Thyroid gland (tissue), 4 donors: ENCODE measurements around the gene ANO2.

Experiments
- CTCF ChIP-seq, 6 experiments: fragments of 200-600 bp in 3 of 6; fragments of 450-650 bp in 3 of 6; sonication (generic) in 3 of 6; IDR thresholded peaks; one replicate each; pipeline ENCODE4 v1.5.1; 2016 to 2019; ENCODE audit warnings: antibody characterized with exemption in 6 of 6, mild to moderate bottlenecking in 2 of 6, inconsistent platforms in 1 of 6, moderate library complexity in 1 of 6
- POLR2A ChIP-seq, 2 donors: fragments of 450-650 bp; IDR thresholded peaks; one replicate each; pipeline ENCODE4 v1.6.1; 2017; ENCODE audit warnings: antibody characterized with exemption in 2 of 2, mild to moderate bottlenecking in 2 of 2, moderate library complexity in 1 of 2

DNA sequence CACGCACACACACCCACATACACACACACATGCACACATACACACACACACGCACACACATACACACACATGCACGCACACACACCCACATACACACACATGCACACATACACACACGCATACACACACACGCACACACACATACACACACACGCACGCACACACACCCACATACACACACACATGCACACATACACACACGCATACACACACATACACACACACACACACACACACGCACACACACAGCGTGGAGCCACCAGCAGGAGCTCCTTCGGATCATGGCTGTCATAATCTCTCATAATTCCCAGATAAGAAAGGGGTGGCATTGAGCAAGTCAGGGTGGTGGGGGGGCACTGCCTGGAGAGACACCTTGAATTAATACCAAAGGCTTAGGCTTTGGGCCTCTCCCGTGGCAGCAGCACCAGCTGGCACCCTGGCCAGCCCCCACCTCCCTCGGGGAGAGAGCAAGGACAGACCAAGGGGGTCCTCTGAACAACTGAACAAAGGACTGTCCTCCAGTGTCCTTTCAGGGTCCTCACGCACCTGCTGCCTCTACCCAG is 21.9 kb downstream of the ANO2 start:
- no peak for TF ChIP-seq CTCF (IDR thresholded peaks at IDR 0.05)
- TF ChIP-seq POLR2A (IDR thresholded peaks at IDR 0.05), result no peak
